ENCODE results near the gene L3MBTL3. TPM values are rescaled to one million over a fixed set of nuclear protein-coding genes. Genes with fewer than 3 reads are reported as not detected.

The L3MBTL3 gene
- polyA plus RNA-seq, 1 donor from 2014 or later = 47.6 TPM

DNA sequence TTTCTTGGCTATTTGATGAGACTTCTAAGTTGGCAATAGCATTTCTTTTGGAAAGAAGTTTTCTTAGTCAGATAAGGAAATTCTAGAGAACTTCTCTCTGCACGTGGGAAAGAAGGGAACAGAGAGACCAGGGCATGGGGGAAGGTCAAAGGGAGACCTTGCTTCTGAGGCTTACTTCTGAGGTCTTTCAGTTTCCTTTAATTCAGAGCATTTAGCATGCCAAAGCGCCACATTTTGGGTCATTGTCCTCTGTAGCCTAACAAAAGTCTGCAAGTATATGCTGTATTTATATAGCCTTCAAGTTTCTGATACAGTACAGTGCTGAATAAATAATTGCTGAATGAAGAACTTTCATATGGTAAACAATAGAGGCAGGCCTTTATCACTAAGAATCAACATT lies 108.8 kb downstream of the L3MBTL3 start:
- no peaks in the 10 kb centered on the region for H3F3A ChIP-seq (ENCODE audit: insufficient read depth, low read length, poor library complexity, severe bottlenecking)
- H3K27ac ChIP-seq (ENCODE audit: low read length) = no peak overlapping the region
- H3K27me3 ChIP-seq (ENCODE audit: insufficient read depth, low read depth, low read length) = no peaks in the 10 kb centered on the region
- H3K9me2 ChIP-seq (ENCODE audit: insufficient read depth, low read length) = no peaks in the 10 kb centered on the region
- no peaks in the 10 kb centered on the region for H3K9me3 ChIP-seq (ENCODE audit: low read length)
- no peak overlapping the region for H2AFZ ChIP-seq (ENCODE audit: low read depth, low read length)
- H3K36me3 ChIP-seq (ENCODE audit: insufficient read depth, low read length) = no peaks in the 10 kb centered on the region
- no peak overlapping the region for H3K4me2 ChIP-seq (ENCODE audit: low read length)
- H3K9ac ChIP-seq (ENCODE audit: low read length) = no peak overlapping the region
- no peaks in the 10 kb centered on the region for H3K79me2 ChIP-seq (replicated peaks; ENCODE audit: insufficient read depth, low read length)
- no peaks in the 10 kb centered on the region for H4K20me1 ChIP-seq (ENCODE audit: insufficient read depth)
- TF ChIP-seq TAF1 (IDR thresholded peaks at IDR 0.05; ENCODE audit: low read depth) (no peak), POLR2AphosphoS5 (IDR thresholded peaks at IDR 0.05) (no peak), EP300 (conservative IDR thresholded peaks at IDR 0.05; ENCODE audit: poor library complexity, severe bottlenecking) (no peak), RAD21 (conservative IDR thresholded peaks at IDR 0.05) (no peak), SMC3 (conservative IDR thresholded peaks at IDR 0.05; ENCODE audit: poor library complexity) (no peak), MXI1 (conservative IDR thresholded peaks at IDR 0.05; ENCODE audit: poor library complexity, severe bottlenecking) (no peak), EZH2 (IDR thresholded peaks at IDR 0.05; ENCODE audit: borderline replicate concordance, insufficient read depth, low read length, poor library complexity, severe bottlenecking) (no peak)
- TF ChIP-seq, protein P1, sequence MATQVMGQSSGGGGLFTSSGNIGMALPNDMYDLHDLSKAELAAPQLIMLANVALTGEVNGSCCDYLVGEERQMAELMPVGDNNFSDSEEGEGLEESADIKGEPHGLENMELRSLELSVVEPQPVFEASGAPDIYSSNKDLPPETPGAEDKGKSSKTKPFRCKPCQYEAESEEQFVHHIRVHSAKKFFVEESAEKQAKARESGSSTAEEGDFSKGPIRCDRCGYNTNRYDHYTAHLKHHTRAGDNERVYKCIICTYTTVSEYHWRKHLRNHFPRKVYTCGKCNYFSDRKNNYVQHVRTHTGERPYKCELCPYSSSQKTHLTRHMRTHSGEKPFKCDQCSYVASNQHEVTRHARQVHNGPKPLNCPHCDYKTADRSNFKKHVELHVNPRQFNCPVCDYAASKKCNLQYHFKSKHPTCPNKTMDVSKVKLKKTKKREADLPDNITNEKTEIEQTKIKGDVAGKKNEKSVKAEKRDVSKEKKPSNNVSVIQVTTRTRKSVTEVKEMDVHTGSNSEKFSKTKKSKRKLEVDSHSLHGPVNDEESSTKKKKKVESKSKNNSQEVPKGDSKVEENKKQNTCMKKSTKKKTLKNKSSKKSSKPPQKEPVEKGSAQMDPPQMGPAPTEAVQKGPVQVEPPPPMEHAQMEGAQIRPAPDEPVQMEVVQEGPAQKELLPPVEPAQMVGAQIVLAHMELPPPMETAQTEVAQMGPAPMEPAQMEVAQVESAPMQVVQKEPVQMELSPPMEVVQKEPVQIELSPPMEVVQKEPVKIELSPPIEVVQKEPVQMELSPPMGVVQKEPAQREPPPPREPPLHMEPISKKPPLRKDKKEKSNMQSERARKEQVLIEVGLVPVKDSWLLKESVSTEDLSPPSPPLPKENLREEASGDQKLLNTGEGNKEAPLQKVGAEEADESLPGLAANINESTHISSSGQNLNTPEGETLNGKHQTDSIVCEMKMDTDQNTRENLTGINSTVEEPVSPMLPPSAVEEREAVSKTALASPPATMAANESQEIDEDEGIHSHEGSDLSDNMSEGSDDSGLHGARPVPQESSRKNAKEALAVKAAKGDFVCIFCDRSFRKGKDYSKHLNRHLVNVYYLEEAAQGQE (IDR thresholded peaks at IDR 0.05; ENCODE audit: borderline replicate concordance) = no peak
- TF ChIP-seq, protein P2, sequence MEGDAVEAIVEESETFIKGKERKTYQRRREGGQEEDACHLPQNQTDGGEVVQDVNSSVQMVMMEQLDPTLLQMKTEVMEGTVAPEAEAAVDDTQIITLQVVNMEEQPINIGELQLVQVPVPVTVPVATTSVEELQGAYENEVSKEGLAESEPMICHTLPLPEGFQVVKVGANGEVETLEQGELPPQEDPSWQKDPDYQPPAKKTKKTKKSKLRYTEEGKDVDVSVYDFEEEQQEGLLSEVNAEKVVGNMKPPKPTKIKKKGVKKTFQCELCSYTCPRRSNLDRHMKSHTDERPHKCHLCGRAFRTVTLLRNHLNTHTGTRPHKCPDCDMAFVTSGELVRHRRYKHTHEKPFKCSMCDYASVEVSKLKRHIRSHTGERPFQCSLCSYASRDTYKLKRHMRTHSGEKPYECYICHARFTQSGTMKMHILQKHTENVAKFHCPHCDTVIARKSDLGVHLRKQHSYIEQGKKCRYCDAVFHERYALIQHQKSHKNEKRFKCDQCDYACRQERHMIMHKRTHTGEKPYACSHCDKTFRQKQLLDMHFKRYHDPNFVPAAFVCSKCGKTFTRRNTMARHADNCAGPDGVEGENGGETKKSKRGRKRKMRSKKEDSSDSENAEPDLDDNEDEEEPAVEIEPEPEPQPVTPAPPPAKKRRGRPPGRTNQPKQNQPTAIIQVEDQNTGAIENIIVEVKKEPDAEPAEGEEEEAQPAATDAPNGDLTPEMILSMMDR (IDR thresholded peaks at IDR 0.05; ENCODE audit: poor library complexity, severe bottlenecking) = no peak
- no peak overlapping the region for H3K4me3 ChIP-seq (ENCODE audit: low read length)

DNA sequence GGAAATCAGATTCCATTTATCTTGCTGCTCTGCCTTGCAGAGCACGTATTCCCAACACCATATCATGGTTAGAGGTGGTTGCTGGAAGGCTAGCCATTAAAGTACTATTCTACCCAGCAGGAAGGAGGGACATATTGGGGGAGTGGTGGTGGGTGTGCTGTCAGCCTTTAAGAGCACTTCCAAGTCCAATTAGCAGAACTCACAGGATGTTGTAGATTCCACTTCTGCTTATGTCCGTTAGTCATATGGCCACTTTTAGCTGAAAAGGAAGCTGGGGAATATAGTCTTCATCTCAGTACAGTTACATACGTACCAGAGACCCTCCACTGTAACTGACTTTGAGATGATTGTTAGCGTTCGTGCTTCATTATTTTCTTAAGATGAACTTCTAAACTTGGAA lies 109.9 kb downstream of the L3MBTL3 start:
- Histone ChIP-seq H4K20me1 (ENCODE audit: insufficient read depth) (no peaks in the 10 kb centered on the region), H3K4me3 (ENCODE audit: low read length) (no peak overlapping the region), H3K79me2 (replicated peaks; ENCODE audit: insufficient read depth, low read length) (no peaks in the 10 kb centered on the region), H2AFZ (ENCODE audit: low read depth, low read length) (no peak overlapping the region), H3K9me3 (ENCODE audit: low read length) (no peaks in the 10 kb centered on the region), H3K9ac (ENCODE audit: low read length) (no peak overlapping the region), H3K9me2 (ENCODE audit: insufficient read depth, low read length) (no peaks in the 10 kb centered on the region), H3K27me3 (ENCODE audit: insufficient read depth, low read depth, low read length) (no peaks in the 10 kb centered on the region), H3K4me2 (ENCODE audit: low read length) (no peak overlapping the region), H3K27ac (ENCODE audit: low read length) (no peak overlapping the region), H3K36me3 (ENCODE audit: insufficient read depth, low read length) (no peaks in the 10 kb centered on the region), H3F3A (ENCODE audit: insufficient read depth, low read length, poor library complexity, severe bottlenecking) (no peaks in the 10 kb centered on the region)
- TF ChIP-seq EZH2 (IDR thresholded peaks at IDR 0.05; ENCODE audit: borderline replicate concordance, insufficient read depth, low read length, poor library complexity, severe bottlenecking) = no peak
- no peak for TF ChIP-seq TAF1 (IDR thresholded peaks at IDR 0.05; ENCODE audit: low read depth)
- TF ChIP-seq SMC3 (conservative IDR thresholded peaks at IDR 0.05; ENCODE audit: poor library complexity) = no peak
- TF ChIP-seq, protein P2 (IDR thresholded peaks at IDR 0.05; ENCODE audit: poor library complexity, severe bottlenecking) = no peak

All from neural cell (in vitro differentiated cells).